Endothelial cell of umbilical vein (primary cell): ENCODE results near the gene NTRK2. TPM values are rescaled to one million over a fixed set of nuclear protein-coding genes. Genes with fewer than 3 reads are reported as not detected.

Source experiments
- BruUV-seq: library from RNA; stranded (reverse); fragments of 400-500 nt; replicated peaks from 2 replicates; lab custom pipeline; 2021; lab: Mats Ljungman, UMichigan
- CTCF ChIA-PET: fragments of 300-600, 350-600 bp; sonication (Branson Sonifier 250); formaldehyde crosslinking; loops from one replicate; lab custom pipeline; 2021; ENCODE audit warnings: antibody characterized with exemption, inconsistent platforms; lab: Charles Lee
- POLR2A ChIA-PET: fragments of 300-600, 350-600 bp; sonication (Branson Sonifier 250); formaldehyde crosslinking; loops from one replicate; lab custom pipeline; 2021; ENCODE audit warnings: antibody characterized with exemption, inconsistent platforms; lab: Charles Lee
- DNase-seq: peaks from one replicate; pipeline ENCODE4 v3.0.0-alpha.2; 2011; ENCODE audit warnings: low read depth, low spot score
- FAIRE-seq: peaks from 2 replicates; lab custom pipeline; 2011; peaks lifted over from hg19 to GRCh38; lab: Jason Lieb, UNC
- H2AFZ ChIP-seq: 2 replicates; pipeline ENCODE4 v1.6.0; 2012; ENCODE audit warnings: low read depth, low read length, control low read depth, inconsistent platforms
- H3K27ac ChIP-seq: 2 replicates; pipeline ENCODE4 v1.5.1; 2011; ENCODE audit warnings: low read depth, mild to moderate bottlenecking, control low read depth, low read length, moderate library complexity; ENCODE audit not compliant: insufficient read depth
- H3K27me3 ChIP-seq, 2 experiments: 2 replicates each; pipeline versions ENCODE4 v1.6.0 to v1.6.1; 2011; ENCODE audit warnings: low read length in 2 of 2, mixed read lengths in 1 of 2; ENCODE audit not compliant: control insufficient read depth in 2 of 2, insufficient read depth in 2 of 2
- H3K36me3 ChIP-seq, 2 experiments: 2 replicates in 1 of 2; 3 replicates in 1 of 2; pipeline ENCODE4 v1.5.1; 2011; ENCODE audit warnings: low read length in 2 of 2, mild to moderate bottlenecking in 1 of 2, moderate library complexity in 1 of 2; ENCODE audit not compliant: control insufficient read depth in 2 of 2, insufficient read depth in 2 of 2; ENCODE audit errors: extremely low read depth in 1 of 2
- H3K4me1 ChIP-seq: 3 replicates; pipeline ENCODE4 v1.5.1; 2011; ENCODE audit warnings: mild to moderate bottlenecking, low read length; ENCODE audit not compliant: control insufficient read depth, insufficient read depth; ENCODE audit errors: extremely low read depth
- H3K4me2 ChIP-seq: 2 replicates; pipeline ENCODE4 v1.6.1; 2011; ENCODE audit warnings: low read length, control low read depth, mixed read lengths; ENCODE audit not compliant: insufficient read depth
- H3K4me3 ChIP-seq, 3 experiments: fragments of 200-600 bp in 1 of 3; sonication (generic), shearing (Covaris generic) in 1 of 3; replicated peaks in 1 of 3; 2 replicates each; pipeline ENCODE4 v1.5.1; 2011 to 2016; ENCODE audit warnings: control low read depth in 3 of 3, low read length in 3 of 3, mild to moderate bottlenecking in 2 of 3, inconsistent platforms in 1 of 3, low read depth in 1 of 3, moderate library complexity in 1 of 3; ENCODE audit not compliant: insufficient read depth in 1 of 3
- H3K79me2 ChIP-seq: 2 replicates; pipeline ENCODE4 v1.6.0; 2012; ENCODE audit warnings: low read length, inconsistent platforms; ENCODE audit not compliant: control insufficient read depth, insufficient read depth
- H3K9ac ChIP-seq: replicated peaks from 2 replicates; pipeline ENCODE3; 2011; ENCODE audit warnings: low read length, control low read depth; ENCODE audit not compliant: insufficient read depth; ENCODE audit errors: extremely low read depth
- H3K9me1 ChIP-seq: replicated peaks from 3 replicates; pipeline ENCODE4 v1.6.0; 2011; ENCODE audit warnings: mild to moderate bottlenecking, low read length; ENCODE audit not compliant: control insufficient read depth, insufficient read depth; ENCODE audit errors: extremely low read depth
- H3K9me3 ChIP-seq: replicated peaks from 2 replicates; pipeline ENCODE4 v1.5.1; 2012; ENCODE audit warnings: low read length, inconsistent platforms; ENCODE audit not compliant: control insufficient read depth, insufficient read depth
- H4K20me1 ChIP-seq: replicated peaks from 2 replicates; pipeline ENCODE3; 2011; ENCODE audit warnings: mild to moderate bottlenecking, low read length; ENCODE audit not compliant: control insufficient read depth, insufficient read depth; ENCODE audit errors: extremely low read depth
- CTCF ChIP-seq, 2 donors: IDR thresholded peaks; 1 replicate in 1 of 2; 2 replicates in 1 of 2; pipeline ENCODE4 v1.5.1; 2011; ENCODE audit warnings: low read length in 2 of 2, mild to moderate bottlenecking in 2 of 2, moderate library complexity in 2 of 2, control low read depth in 1 of 2, inconsistent platforms in 1 of 2, low read depth in 1 of 2; ENCODE audit not compliant: insufficient read depth in 1 of 2; ENCODE audit errors: extremely low read depth in 1 of 2
- FOS ChIP-seq: IDR thresholded peaks from 2 replicates; pipeline ENCODE4 v1.6.1; 2011; ENCODE audit warnings: mild to moderate bottlenecking, low read length, moderate library complexity, borderline replicate concordance; ENCODE audit not compliant: insufficient read depth
- JUN ChIP-seq: IDR thresholded peaks from 2 replicates; pipeline ENCODE4 v1.6.1; 2011; ENCODE audit warnings: borderline replicate concordance, low read depth; ENCODE audit not compliant: insufficient read length, insufficient read depth
- MYC ChIP-seq: IDR thresholded peaks from one replicate; pipeline ENCODE4 v1.6.1; 2011; ENCODE audit warnings: mild to moderate bottlenecking, low read depth, low read length
- dilution Hi-C: fragments of 300-500 bp; cut with MboI; formaldehyde crosslinking; loops from one replicate; pipeline ENCODE4 v1.15.0; 2019; ENCODE audit warnings: low sequenced_read_pairs; ENCODE audit not compliant: extremely low pct_ligation_motif_present
- intact Hi-C: fragments of 100-400 bp; cut with micrococcal nuclease; formaldehyde crosslinking; loops from one replicate; pipeline ENCODE4 v1.10.0; 2022
- polyA plus RNA-seq, 4 experiments: library from polyadenylated mRNA; depleted of rRNA in 3 of 4; stranded (reverse) in 3 of 4; unstranded in 1 of 4; fragments of >200 nt; gene quantifications; 2 replicates each; pipeline versions ENCODE4 v1.2.1 to v1.2.3, GENCODE V29; 2011 to 2012; ENCODE audit warnings: missing spikeins in 1 of 4
- total RNA-seq: library from RNA; stranded (reverse); gene quantifications from 2 replicates; pipeline ENCODE4 v1.2.3, GENCODE V29; 2021

NTRK2 gene
- total and polyA plus RNA-seq, 2 donors (not counting 3 experiments of a cell fraction or from before 2014, with no cell fraction given), result 0.01 to 0.13 TPM

- Histone ChIP-seq H3K27me3 (no peaks in the 10 kb centered on the region), H3K27ac (no peak overlapping the region), H3K9ac (no peak overlapping the region), H3K4me3 (no peak overlapping the region), H3K4me1 (no peaks in the 10 kb centered on the region), H3K9me1 (no peaks in the 10 kb centered on the region), H4K20me1 (no peaks in the 10 kb centered on the region), H3K36me3 (no peaks in the 10 kb centered on the region), H3K4me2 (no peak overlapping the region), H3K9me3 (no peaks in the 10 kb centered on the region), H3K79me2 (no peaks in the 10 kb centered on the region), H2AFZ (no peak overlapping the region)
- DNase-seq (no peak), FAIRE-seq (no peak)
- dilution Hi-C loops, result no loop called here
- TF ChIP-seq MYC (no peak), CTCF (IDR thresholded peaks at IDR 0.05; ENCODE audit: extremely low read depth in 1 of 2, insufficient read depth in 1 of 2, low read depth in 1 of 2, low read length in 2 of 2) (no peak)
- no TSS peak for BruUV-seq
- ChIA-PET POLR2A (no interaction called here), CTCF (no interaction called here)
- intact Hi-C loops, result no loop called here
Observed at GRCh38 chr9:85061969-85062368, 392.4 kb downstream of the NTRK2 start.

GRCh38 chr9:85062385-85063022 is 393.0 kb downstream of the NTRK2 start:
- H3K27ac ChIP-seq, result no peak overlapping the region
- TF ChIP-seq JUN (no peak), FOS (no peak)
- no peak overlapping the region for H3K9ac ChIP-seq
- H3K9me1 ChIP-seq, result no peaks in the 10 kb centered on the region
- intact Hi-C loops, result no loop called here
- H4K20me1 ChIP-seq, result no peaks in the 10 kb centered on the region
- H3K4me2 ChIP-seq, result no peak overlapping the region
- H3K4me1 ChIP-seq, result no peaks in the 10 kb centered on the region
- no peak overlapping the region for H3K4me3 ChIP-seq
- dilution Hi-C loops, result no loop called here
- DNase-seq (no peak), FAIRE-seq (no peak)
- no peaks in the 10 kb centered on the region for H3K36me3 ChIP-seq
- POLR2A ChIA-PET, result no interaction called here
- CTCF ChIA-PET, result no interaction called here
- no peak overlapping the region for H2AFZ ChIP-seq
- H3K27me3 ChIP-seq, result no peaks in the 10 kb centered on the region
- no TSS peak for BruUV-seq
- H3K9me3 ChIP-seq, result no peaks in the 10 kb centered on the region
- no peaks in the 10 kb centered on the region for H3K79me2 ChIP-seq
